SK-N-SH (cell line): ENCODE data around the gene INPP5A.

ENCODE experiments used
- EP300 ChIP-seq, 2 experiments: IDR thresholded peaks; 2 replicates each; pipeline versions ENCODE4 v1.4.0 to v1.6.1; 2012; ENCODE audit warnings: borderline replicate concordance in 1 of 2, low read depth in 1 of 2, low read length in 1 of 2
- GATA2 ChIP-seq: sonication (generic); formaldehyde crosslinking; IDR thresholded peaks from 2 replicates; pipeline ENCODE4 v1.5.0; 2020; ENCODE audit warnings: mild to moderate bottlenecking, missing genetic modification reagents
- MAX ChIP-seq: IDR thresholded peaks from 2 replicates; pipeline ENCODE4 v1.4.0; 2012; ENCODE audit warnings: low read depth
- NFIC ChIP-seq: IDR thresholded peaks from 2 replicates; pipeline ENCODE4 v1.4.0; 2012; ENCODE audit warnings: borderline replicate concordance
- TF ChIP-seq, protein P1 (sequence below): IDR thresholded peaks from 2 replicates; pipeline ENCODE4 v1.6.1; 2012; ENCODE audit warnings: mild to moderate bottlenecking, low read depth, low read length, moderate library complexity
- TF ChIP-seq, protein P2 (sequence below): fragments of 150-350 bp; IDR thresholded peaks from 2 replicates; pipeline ENCODE4 v1.6.1; 2017; ENCODE audit warnings: antibody characterized with exemption, low read length, low read depth, borderline replicate concordance
- TF ChIP-seq, protein P3 (sequence below): fragments of 200-600 bp; sonication (generic); IDR thresholded peaks from 2 replicates; pipeline ENCODE4 v1.6.1; 2017; ENCODE audit warnings: antibody characterized with exemption, mild to moderate bottlenecking, moderate library complexity

DNA sequence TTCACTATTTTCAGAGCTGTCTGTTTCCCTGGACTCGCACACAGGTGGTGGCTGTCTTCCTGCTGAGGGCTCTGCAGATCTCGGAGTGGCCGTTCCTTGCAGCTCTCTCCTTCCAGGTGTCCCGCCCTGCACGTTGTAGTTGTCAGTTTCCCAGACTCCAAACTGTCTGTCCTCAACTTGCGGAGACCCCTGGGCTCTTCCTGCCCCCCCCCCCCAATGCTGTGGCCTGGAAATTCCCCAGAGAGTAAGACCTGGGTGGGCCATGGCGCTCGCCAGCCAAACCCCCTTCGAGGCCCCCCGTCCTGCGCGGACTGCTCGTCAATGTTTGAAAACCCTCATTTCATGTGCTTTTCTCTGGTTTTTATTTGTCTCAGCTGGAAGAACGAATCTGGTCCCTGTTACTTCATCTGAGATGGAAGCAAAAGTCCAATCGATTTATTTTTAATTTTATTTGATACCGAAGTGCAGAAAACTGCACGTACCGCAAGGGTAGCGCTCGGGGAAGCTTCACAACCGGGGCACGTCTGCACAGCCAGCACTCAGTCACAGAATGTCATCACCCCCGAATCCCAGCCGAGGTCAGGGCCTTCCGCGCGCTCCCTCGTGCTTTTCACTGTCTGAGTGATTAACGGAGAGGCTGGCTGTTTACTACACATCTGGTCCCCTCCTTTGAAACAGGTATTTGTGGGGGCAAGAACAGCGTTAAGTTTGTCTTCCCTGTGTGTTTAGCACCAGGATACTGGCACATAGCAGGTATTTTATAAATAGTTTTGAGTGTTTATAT is 294.8 kb downstream of the INPP5A start:
- TF ChIP-seq GATA2 (CRISPR knock-in tag) (no peak), MAX (no peak), EP300 (IDR thresholded peaks at IDR 0.05; ENCODE audit: borderline replicate concordance in 1 of 2, low read depth in 1 of 2, low read length in 1 of 2) (no peak), NFIC (no peak)
- TF ChIP-seq, protein P1, sequence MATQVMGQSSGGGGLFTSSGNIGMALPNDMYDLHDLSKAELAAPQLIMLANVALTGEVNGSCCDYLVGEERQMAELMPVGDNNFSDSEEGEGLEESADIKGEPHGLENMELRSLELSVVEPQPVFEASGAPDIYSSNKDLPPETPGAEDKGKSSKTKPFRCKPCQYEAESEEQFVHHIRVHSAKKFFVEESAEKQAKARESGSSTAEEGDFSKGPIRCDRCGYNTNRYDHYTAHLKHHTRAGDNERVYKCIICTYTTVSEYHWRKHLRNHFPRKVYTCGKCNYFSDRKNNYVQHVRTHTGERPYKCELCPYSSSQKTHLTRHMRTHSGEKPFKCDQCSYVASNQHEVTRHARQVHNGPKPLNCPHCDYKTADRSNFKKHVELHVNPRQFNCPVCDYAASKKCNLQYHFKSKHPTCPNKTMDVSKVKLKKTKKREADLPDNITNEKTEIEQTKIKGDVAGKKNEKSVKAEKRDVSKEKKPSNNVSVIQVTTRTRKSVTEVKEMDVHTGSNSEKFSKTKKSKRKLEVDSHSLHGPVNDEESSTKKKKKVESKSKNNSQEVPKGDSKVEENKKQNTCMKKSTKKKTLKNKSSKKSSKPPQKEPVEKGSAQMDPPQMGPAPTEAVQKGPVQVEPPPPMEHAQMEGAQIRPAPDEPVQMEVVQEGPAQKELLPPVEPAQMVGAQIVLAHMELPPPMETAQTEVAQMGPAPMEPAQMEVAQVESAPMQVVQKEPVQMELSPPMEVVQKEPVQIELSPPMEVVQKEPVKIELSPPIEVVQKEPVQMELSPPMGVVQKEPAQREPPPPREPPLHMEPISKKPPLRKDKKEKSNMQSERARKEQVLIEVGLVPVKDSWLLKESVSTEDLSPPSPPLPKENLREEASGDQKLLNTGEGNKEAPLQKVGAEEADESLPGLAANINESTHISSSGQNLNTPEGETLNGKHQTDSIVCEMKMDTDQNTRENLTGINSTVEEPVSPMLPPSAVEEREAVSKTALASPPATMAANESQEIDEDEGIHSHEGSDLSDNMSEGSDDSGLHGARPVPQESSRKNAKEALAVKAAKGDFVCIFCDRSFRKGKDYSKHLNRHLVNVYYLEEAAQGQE: no peak
- TF ChIP-seq, protein P2, sequence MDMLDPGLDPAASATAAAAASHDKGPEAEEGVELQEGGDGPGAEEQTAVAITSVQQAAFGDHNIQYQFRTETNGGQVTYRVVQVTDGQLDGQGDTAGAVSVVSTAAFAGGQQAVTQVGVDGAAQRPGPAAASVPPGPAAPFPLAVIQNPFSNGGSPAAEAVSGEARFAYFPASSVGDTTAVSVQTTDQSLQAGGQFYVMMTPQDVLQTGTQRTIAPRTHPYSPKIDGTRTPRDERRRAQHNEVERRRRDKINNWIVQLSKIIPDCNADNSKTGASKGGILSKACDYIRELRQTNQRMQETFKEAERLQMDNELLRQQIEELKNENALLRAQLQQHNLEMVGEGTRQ: no peak
- TF ChIP-seq, protein P3, sequence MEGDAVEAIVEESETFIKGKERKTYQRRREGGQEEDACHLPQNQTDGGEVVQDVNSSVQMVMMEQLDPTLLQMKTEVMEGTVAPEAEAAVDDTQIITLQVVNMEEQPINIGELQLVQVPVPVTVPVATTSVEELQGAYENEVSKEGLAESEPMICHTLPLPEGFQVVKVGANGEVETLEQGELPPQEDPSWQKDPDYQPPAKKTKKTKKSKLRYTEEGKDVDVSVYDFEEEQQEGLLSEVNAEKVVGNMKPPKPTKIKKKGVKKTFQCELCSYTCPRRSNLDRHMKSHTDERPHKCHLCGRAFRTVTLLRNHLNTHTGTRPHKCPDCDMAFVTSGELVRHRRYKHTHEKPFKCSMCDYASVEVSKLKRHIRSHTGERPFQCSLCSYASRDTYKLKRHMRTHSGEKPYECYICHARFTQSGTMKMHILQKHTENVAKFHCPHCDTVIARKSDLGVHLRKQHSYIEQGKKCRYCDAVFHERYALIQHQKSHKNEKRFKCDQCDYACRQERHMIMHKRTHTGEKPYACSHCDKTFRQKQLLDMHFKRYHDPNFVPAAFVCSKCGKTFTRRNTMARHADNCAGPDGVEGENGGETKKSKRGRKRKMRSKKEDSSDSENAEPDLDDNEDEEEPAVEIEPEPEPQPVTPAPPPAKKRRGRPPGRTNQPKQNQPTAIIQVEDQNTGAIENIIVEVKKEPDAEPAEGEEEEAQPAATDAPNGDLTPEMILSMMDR: no peak
